D341Med (cell line): Measurements from ENCODE around the gene ITGA2.
"Not testable (repeated sequence)": the region's sequence is repeated elsewhere in the genome, so short reads cannot be mapped to it uniquely, and the experiment has no call there.

ENCODE experiments used
- DNase-seq: peaks from one replicate; pipeline ENCODE4 v3.0.0; 2012; ENCODE audit warnings: low spot score

The ITGA2 gene

GRCh38 chr5:52989025-52989780 lies at the start of gene ITGA2:
Gene ITGA2 (plus strand): TSS chr5:52989352. CDS start chr5:52989469, 117 bp downstream.
- DNase-seq: peak; percentile 68

DNA sequence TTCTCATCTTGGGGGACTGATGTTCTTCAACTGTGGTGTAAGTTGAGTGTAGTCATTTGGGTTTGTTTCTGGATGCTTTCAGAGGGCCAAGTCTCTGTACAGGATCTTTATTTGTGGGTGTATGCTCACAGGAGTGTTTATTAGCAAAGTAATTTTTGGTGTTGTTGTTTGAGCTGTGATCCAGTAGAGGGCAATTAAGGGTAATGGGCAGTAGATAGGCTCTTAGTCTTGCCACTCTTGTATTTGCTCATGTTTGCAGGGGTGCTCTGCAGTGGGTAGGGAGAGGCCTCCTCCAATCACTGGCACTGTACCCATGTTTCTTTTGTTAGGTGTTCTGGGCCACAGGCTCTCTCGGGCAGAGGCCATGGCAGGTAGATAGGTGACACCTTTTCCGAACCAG lies 45.9 kb upstream of the ITGA2 start:
- DNase-seq: no peak

DNA sequence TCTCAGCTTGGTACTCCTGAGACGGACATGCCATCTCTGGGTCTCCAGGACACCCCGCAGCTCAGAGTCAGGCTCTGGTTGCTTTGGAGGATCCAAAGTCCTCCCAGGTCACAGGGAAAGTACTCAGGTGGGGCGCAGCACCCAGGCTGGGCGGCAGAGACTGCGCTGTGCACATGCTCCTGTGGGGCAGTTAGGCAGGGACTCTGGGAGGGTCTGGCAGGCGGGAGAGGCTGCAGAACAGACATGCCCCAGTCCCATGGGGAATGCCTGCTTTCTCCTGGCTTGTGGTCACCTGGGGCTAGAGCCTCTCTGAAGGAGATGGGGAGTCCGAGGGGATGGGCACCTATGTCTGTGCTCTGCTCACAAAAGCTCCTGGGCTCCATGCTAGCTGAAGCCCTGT lies 45.3 kb upstream of the ITGA2 start:
- no peak for DNase-seq

- no peak for DNase-seq
Measured at GRCh38 chr5:52945040-52945439, 44.1 kb upstream of the ITGA2 start.

- no peak for DNase-seq
Measured at GRCh38 chr5:52947208-52947607, 41.9 kb upstream of the ITGA2 start.

DNA sequence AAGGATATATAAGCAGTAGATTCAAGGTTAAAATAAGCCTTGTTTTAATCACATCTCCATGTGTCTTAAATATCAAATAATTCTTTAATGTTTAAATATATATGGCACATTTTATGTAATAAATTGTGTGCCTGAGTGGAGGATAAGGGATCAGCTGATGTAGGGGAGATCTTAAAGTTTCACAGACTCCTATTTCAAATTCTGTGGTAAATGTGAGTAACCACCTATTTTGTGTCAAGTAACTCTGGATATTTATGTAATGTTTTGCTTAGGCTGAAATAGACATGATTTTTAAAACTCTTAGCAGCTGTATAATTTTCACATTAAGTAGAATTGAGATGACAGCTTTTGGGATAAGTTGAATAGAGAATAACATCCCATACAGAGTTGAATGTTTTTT lies 41.3 kb upstream of the ITGA2 start:
- no peak for DNase-seq

- DNase-seq: peak; percentile 45
Measured at GRCh38 chr5:52948418-52949076, 40.6 kb upstream of the ITGA2 start.

- DNase-seq: no peak
Measured at GRCh38 chr5:52950686-52951085, 38.5 kb upstream of the ITGA2 start.

GRCh38 chr5:52952483-52952882 lies 36.7 kb upstream of the ITGA2 start:
- no peak for DNase-seq

GRCh38 chr5:52956014-52956413 lies 33.1 kb upstream of the ITGA2 start:
- DNase-seq: no peak

- DNase-seq: no peak
Measured at GRCh38 chr5:52956915-52957747, 32.0 kb upstream of the ITGA2 start.

GRCh38 chr5:52961274-52961681 lies 27.9 kb upstream of the ITGA2 start:
- no peak for DNase-seq

GRCh38 chr5:52963636-52964035 lies 25.5 kb upstream of the ITGA2 start:
- DNase-seq: no peak

DNA sequence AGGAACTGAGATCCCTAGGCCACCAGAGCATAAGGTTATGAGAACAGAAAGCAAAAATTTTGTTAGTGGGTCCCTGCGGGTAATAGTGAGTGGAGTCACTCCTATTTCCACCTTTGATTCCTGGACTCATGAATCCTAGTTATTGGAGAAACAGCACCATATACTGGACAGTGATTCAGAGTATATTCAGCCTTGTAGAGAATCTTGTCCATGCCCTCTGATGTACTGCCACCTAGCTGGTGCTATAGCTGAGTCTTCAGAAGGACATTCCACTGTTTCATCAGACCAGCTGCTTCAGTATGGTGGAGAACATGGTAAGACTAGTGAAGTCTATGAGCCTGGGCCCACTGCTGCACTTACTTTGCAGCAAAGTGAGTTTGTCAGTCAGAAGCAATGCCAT lies 25.0 kb upstream of the ITGA2 start:
- no peak for DNase-seq

- not testable (repeated sequence) for DNase-seq
Measured at GRCh38 chr5:52976157-52976556, 13.0 kb upstream of the ITGA2 start.

- DNase-seq: no peak
Measured at GRCh38 chr5:52977264-52977897, 11.8 kb upstream of the ITGA2 start.

GRCh38 chr5:52981507-52981906 lies 7.6 kb upstream of the ITGA2 start:
- no peak for DNase-seq

GRCh38 chr5:52983731-52984636 lies 5.2 kb upstream of the ITGA2 start:
- DNase-seq: no peak

DNA sequence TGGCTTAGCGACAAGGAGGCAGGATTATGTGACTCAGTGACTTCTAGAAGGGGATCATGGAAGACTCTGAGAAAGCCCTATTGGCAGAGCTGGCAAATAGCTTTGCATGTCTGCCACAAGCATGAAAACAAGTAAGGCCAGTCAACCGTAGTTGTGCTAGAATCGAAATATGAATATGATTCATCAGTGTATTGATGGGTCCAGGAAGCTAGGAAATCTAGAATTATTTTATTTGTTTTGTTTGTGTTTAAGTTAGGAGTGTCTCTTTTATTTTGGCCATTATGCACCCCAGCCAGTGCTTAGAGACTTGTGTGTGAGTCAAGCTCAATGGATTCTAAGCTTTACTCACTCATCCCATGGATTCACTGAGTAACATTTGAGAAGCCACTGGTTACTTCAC lies 3.8 kb upstream of the ITGA2 start:
- DNase-seq: no peak

DNA sequence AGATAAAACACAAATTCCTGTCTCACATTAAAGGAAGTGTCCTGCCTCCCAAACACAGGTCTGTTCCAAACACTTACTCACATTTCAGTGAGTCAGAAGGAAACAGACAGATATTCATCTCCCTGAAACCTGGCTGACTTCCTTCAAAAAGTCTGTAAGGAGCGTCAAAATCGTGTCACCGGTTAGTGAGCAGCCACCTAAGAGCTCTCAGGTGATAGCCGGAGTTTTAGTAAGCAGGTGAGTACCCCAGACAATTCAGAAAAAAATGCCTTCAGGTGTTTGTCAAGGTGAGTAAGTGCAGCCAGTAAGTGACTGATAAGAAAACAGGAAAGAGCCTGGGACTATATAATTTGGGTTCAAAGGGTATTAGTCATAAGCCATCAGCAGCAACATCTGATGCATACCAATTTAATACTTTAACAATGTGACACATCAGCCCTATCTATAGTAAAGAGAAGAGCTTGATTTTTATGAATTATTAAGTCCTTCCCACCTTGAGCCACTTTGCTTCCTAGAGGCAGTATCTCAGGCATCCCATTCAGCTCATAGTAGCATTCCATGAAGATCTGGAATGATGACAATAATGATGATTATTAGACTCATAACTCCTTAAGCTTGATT lies 1.3 kb upstream of the ITGA2 start:
- DNase-seq: no peak
